BE2C (cell line): ENCODE measurements around the gene MAML2.

ENCODE experiments used
- DNase-seq: peaks from one replicate; pipeline ENCODE4 v3.0.0-alpha.2; 2020
- H3K27me3 ChIP-seq: fragments of 250-450 bp; sonication (Bioruptor Pico); 2 replicates; pipeline ENCODE4 v1.5.1; 2020; ENCODE audit warnings: mild to moderate bottlenecking
- H3K36me3 ChIP-seq: fragments of 250-450 bp; sonication (Bioruptor Pico); 2 replicates; pipeline ENCODE4 v1.5.1; 2020; ENCODE audit warnings: mild to moderate bottlenecking
- H3K4me1 ChIP-seq: fragments of 250-450 bp; sonication (Bioruptor Pico); 2 replicates; pipeline ENCODE4 v1.5.1; 2020
- H3K4me3 ChIP-seq: 2 replicates; pipeline ENCODE4 v1.5.1; 2011; ENCODE audit warnings: low read depth, low read length
- H3K9me3 ChIP-seq: fragments of 250-450 bp; sonication (Bioruptor Pico); 2 replicates; pipeline ENCODE4 v1.5.1; 2020
- CTCF ChIP-seq: IDR thresholded peaks from 2 replicates; pipeline ENCODE4 v1.5.1; 2012; ENCODE audit warnings: mild to moderate bottlenecking, low read depth, low read length

The MAML2 gene

GRCh38 chr11:96152623-96153022, 190.4 kb downstream of the MAML2 start:
- no peak overlapping the region for H3K4me3 ChIP-seq
- TF ChIP-seq CTCF, result no peak
- DNase-seq, result no peak
- peaks cover 26% of the 10 kb centered on the region for H3K4me1 ChIP-seq
- no peaks in the 10 kb centered on the region for H3K27me3 ChIP-seq
- H3K9me3 ChIP-seq, result no peaks in the 10 kb centered on the region
- H3K36me3 ChIP-seq, result no peaks in the 10 kb centered on the region

- no peak for DNase-seq
- TF ChIP-seq CTCF, result no peak
- H3K36me3 ChIP-seq, result no peaks in the 10 kb centered on the region
- H3K27me3 ChIP-seq, result no peaks in the 10 kb centered on the region
- H3K4me1 ChIP-seq, result peaks cover 16% of the 10 kb centered on the region
- H3K9me3 ChIP-seq, result no peaks in the 10 kb centered on the region
- no peak overlapping the region for H3K4me3 ChIP-seq
Measured at GRCh38 chr11:96151501-96151900, 191.5 kb downstream of the MAML2 start.

- Histone ChIP-seq H3K4me1 (peaks cover 7% of the 10 kb centered on the region), H3K4me3 (no peak overlapping the region), H3K9me3 (no peaks in the 10 kb centered on the region), H3K27me3 (no peaks in the 10 kb centered on the region), H3K36me3 (no peaks in the 10 kb centered on the region)
- TF ChIP-seq CTCF, result no peak
- DNase-seq, result no peak
Measured at GRCh38 chr11:96150609-96151008, 192.4 kb downstream of the MAML2 start.

GRCh38 chr11:96149743-96150555, 193.0 kb downstream of the MAML2 start:
- TF ChIP-seq CTCF, result no peak
- H3K4me1 ChIP-seq, result peaks cover 10% of the 10 kb centered on the region
- no peak overlapping the region for H3K4me3 ChIP-seq
- no peaks in the 10 kb centered on the region for H3K9me3 ChIP-seq
- DNase-seq, result no peak
- no peaks in the 10 kb centered on the region for H3K27me3 ChIP-seq
- no peaks in the 10 kb centered on the region for H3K36me3 ChIP-seq

- Histone ChIP-seq H3K4me3 (no peak overlapping the region), H3K27me3 (no peaks in the 10 kb centered on the region), H3K4me1 (peaks cover 15% of the 10 kb centered on the region), H3K36me3 (no peaks in the 10 kb centered on the region), H3K9me3 (no peaks in the 10 kb centered on the region)
- TF ChIP-seq CTCF, result no peak
- DNase-seq, result no peak
Measured at GRCh38 chr11:96147906-96148486, 195.0 kb downstream of the MAML2 start.

- H3K4me1 ChIP-seq, result peaks cover 15% of the 10 kb centered on the region
- no peaks in the 10 kb centered on the region for H3K36me3 ChIP-seq
- DNase-seq, result no peak
- TF ChIP-seq CTCF, result no peak
- no peaks in the 10 kb centered on the region for H3K9me3 ChIP-seq
- no peak overlapping the region for H3K4me3 ChIP-seq
- H3K27me3 ChIP-seq, result no peaks in the 10 kb centered on the region
Measured at GRCh38 chr11:96147186-96147585, 195.8 kb downstream of the MAML2 start.
